Skeletal muscle tissue (tissue), 4 donors: ENCODE measurements around the gene BOK. TPM values are rescaled to one million over a fixed set of nuclear protein-coding genes. Genes with fewer than 3 reads are reported as not detected.
"Not testable (repeated sequence)": the region's sequence is repeated elsewhere in the genome, so short reads cannot be mapped to it uniquely, and the experiment has no call there.

Experiments used
- H3K27ac ChIP-seq: one replicate; pipeline ENCODE4 v1.7.0; 2013; ENCODE audit warnings: mild to moderate bottlenecking, low read depth, low read length, inconsistent platforms
- H3K27me3 ChIP-seq, 3 donors: one replicate each; pipeline ENCODE4 v1.7.0; 2013; ENCODE audit warnings: low read length in 3 of 3; ENCODE audit not compliant: control insufficient read depth in 3 of 3, insufficient read depth in 3 of 3
- H3K36me3 ChIP-seq, 3 donors: one replicate each; pipeline ENCODE4 v1.7.0; 2013; ENCODE audit warnings: low read length in 3 of 3; ENCODE audit not compliant: control insufficient read depth in 3 of 3, insufficient read depth in 3 of 3
- H3K4me1 ChIP-seq, 3 donors: one replicate each; pipeline ENCODE4 v1.7.0; 2013; ENCODE audit warnings: low read length in 3 of 3, mild to moderate bottlenecking in 3 of 3; ENCODE audit not compliant: control insufficient read depth in 3 of 3, insufficient read depth in 3 of 3
- H3K4me3 ChIP-seq, 3 donors: one replicate each; pipeline ENCODE4 v1.7.0; 2013; ENCODE audit warnings: low read length in 3 of 3
- H3K9ac ChIP-seq, 3 donors: one replicate each; pipeline ENCODE4 v1.7.0; 2013; ENCODE audit warnings: low read length in 3 of 3, mild to moderate bottlenecking in 3 of 3, moderate library complexity in 2 of 3, low read depth in 1 of 3
- H3K9me3 ChIP-seq, 3 donors: one replicate each; pipeline ENCODE4 v1.7.0; 2013; ENCODE audit warnings: low read length in 3 of 3; ENCODE audit not compliant: control insufficient read depth in 3 of 3
- total RNA-seq: library from RNA; depleted of rRNA; stranded (reverse); fragments of >200 nt; gene quantifications from one replicate; pipeline ENCODE4 v1.2.3, GENCODE V29; 2014
- donor health status: Osteomylitis.

BOK gene
- total RNA-seq, 1 donor from 2014 or later: 25.1 TPM

DNA sequence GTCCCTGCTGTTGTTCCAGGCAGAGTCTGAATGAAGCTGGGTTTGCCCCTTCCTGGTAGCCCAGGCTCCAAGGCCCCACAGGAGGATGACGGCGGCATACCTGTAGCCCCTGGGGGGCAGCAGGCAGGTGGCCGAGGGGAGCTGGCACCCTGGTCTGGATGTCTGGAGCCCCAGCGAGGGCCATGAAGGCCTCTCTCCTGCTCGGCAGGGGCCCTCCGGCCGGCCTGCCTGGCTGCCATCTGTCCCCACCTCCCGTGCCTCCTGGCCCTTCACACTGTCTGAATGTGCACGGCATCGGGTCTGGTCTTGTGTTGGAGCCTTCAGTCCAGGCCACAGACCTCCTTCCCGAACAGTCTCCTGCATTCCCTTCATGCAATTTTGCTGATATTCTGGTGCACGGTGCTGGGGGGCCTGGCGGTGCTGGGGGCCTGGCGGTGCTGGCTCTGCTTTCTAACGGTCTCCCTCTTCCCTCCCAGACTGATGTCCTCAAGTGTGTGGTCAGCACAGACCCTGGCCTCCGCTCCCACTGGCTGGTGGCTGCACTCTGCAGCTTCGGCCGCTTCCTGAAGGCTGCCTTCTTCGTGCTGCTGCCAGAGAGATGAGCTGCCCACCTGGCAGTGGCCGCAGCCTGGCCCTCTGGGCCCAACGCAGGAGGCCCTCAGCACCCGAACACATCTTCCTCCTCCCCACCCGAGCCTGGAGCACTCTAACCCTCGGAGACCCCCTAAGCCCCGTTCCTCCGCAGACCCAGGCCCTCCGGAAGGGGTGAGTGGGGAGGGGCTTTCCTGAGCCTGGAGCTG, 13.5 kb downstream of the BOK start:
- Histone ChIP-seq H3K9ac (no peak overlapping the region), H3K9me3 (no peaks in the 10 kb centered on the region), H3K36me3 (peaks cover 5 to 9% (median 6%) of the 10 kb centered on the region in 3 donors), H3K27me3 (no peaks in the 10 kb centered on the region), H3K27ac (no peak overlapping the region), H3K4me3 (no peak overlapping the region), H3K4me1 (peaks cover 0 to 2% (median 0%) of the 10 kb centered on the region in 3 donors)

- not testable (repeated sequence) for H3K36me3 ChIP-seq, H3K27ac ChIP-seq, H3K4me1 ChIP-seq, H3K9ac ChIP-seq, H3K27me3 ChIP-seq, H3K9me3 ChIP-seq, H3K4me3 ChIP-seq
Measured at GRCh38 chr2:241572915-241573651, 14.5 kb downstream of the BOK start.

DNA sequence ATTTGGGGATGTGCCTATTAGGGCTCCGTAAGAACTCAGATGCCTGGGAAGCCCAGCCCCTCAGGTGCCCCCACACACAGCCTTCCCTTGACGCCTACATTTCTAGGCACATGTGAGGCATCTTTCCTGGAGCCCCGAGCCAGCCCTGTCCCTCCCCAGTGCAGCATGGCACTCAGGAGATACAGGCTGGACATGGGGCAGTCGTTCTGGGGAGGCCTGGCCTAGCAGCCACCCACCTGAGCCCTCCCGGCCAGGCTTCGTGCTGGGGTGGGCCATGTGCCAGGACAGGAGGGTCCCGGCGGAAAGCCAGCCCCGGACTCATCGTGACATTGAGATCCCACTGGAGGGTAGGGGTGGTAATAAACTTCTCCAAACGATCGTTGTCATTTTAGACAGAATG, 15.2 kb downstream of the BOK start:
- no peak overlapping the region for H3K27ac ChIP-seq
- peaks cover 0 to 2% (median 0%) of the 10 kb centered on the region in 3 donors for H3K4me1 ChIP-seq
- no peak overlapping the region for H3K4me3 ChIP-seq

GRCh38 chr2:241574911-241575623, 16.5 kb downstream of the BOK start:
- H3K36me3 ChIP-seq: peaks cover 5 to 9% (median 6%) of the 10 kb centered on the region in 3 donors
- H3K27ac ChIP-seq: no peak overlapping the region

More for the DNA sequence above, 15.2 kb downstream of the BOK start:
- Histone ChIP-seq H3K27me3 (no peaks in the 10 kb centered on the region), H3K9me3 (no peaks in the 10 kb centered on the region), H3K9ac (no peak overlapping the region), H3K36me3 (peaks cover 5 to 9% (median 6%) of the 10 kb centered on the region in 3 donors)

DNA sequence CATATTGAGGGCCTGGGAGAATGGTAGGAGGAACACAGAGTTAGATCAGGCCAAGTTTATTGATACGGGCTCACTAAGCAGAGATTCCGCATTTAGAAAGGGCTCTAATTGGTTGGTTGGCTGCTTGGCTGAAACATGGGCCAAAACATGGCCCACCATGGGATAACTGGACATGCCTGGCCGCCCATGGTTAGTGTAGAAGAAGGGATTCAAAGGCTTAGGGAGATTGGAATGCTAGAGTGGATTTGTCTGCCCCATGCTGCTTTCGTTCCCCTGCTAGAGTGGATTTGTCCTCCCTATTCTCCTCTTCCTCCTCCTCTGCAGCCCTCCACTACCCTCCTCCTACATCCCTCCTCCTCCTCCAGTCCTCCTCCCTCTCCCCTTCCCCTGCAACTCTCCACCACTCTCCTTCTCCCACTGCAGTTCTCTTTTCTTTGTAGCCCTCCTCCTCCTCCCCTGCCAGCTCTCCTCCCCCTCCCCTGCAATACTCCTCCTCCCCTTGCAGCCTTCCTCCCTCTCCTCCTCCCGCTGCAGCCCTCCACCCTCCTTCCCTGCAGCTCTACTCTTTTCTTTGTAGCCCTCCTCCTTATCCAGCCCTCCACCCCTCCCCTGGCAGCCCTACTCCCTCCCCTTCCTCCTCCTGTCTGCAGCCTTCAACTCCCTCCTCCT, 17.2 kb downstream of the BOK start:
- Histone ChIP-seq H3K9ac (no peak overlapping the region), H3K36me3 (peaks cover 5 to 9% (median 6%) of the 10 kb centered on the region in 3 donors), H3K27ac (no peak overlapping the region), H3K27me3 (no peaks in the 10 kb centered on the region), H3K9me3 (no peaks in the 10 kb centered on the region), H3K4me3 (no peak overlapping the region), H3K4me1 (peaks cover 0 to 2% (median 0%) of the 10 kb centered on the region in 3 donors)

More at GRCh38 chr2:241574911-241575623, 16.5 kb downstream of the BOK start:
- no peaks in the 10 kb centered on the region for H3K9me3 ChIP-seq
- H3K4me3 ChIP-seq: no peak overlapping the region
- H3K27me3 ChIP-seq: no peaks in the 10 kb centered on the region
- H3K9ac ChIP-seq: no peak overlapping the region
- peaks cover 0 to 2% (median 0%) of the 10 kb centered on the region in 3 donors for H3K4me1 ChIP-seq

GRCh38 chr2:241576293-241576654, 17.7 kb downstream of the BOK start:
- Histone ChIP-seq H3K4me1 (peaks cover 0 to 2% (median 0%) of the 10 kb centered on the region in 3 donors), H3K9ac (no peak overlapping the region), H3K27me3 (no peaks in the 10 kb centered on the region), H3K9me3 (no peaks in the 10 kb centered on the region), H3K36me3 (peaks cover 5 to 9% (median 6%) of the 10 kb centered on the region in 3 donors), H3K27ac (no peak overlapping the region), H3K4me3 (no peak overlapping the region)

DNA sequence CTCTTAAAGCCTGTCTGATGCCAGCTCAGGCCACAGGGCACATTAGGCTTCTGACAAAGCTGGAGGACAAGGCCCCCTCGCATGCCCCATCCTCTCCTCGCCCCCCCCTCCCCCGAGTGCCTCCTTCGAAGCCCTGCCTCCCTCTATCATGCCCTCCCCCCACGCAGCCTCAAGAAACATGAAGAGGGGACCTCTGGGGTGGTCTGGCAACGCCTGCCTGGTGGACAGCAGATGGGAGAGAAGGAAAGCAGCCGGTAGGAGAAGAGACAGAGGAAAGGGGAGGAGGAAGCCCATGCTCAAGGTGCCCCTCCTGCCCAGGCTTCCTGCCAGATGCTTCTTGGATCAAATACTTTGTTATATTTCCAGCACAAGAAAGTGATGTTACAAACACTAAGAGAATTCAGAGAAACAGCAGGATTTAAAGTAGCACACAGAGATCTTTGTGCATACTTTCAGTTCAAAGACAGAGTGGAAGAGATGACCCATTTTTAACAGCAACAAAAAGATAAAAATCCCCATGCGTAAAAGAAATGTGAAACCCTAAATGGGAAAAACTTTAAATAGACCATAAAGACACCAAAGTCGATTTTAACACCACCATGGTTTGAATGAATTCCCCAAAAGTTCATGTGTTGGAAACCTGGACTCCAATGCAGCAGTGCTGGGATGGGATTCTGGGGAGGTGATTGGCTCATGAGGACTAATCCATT, 19.0 kb downstream of the BOK start:
- Histone ChIP-seq H3K4me1 (no peaks in the 10 kb centered on the region), H3K27ac (no peak overlapping the region), H3K27me3 (no peaks in the 10 kb centered on the region), H3K4me3 (no peak overlapping the region), H3K36me3 (peaks cover 10 to 17% (median 15%) of the 10 kb centered on the region in 3 donors), H3K9me3 (no peaks in the 10 kb centered on the region), H3K9ac (no peak overlapping the region)

GRCh38 chr2:241579281-241579680, 20.7 kb downstream of the BOK start:
- Histone ChIP-seq H3K4me3 (no peak overlapping the region), H3K27ac (no peak overlapping the region), H3K9ac (no peak overlapping the region), H3K27me3 (no peaks in the 10 kb centered on the region), H3K4me1 (no peaks in the 10 kb centered on the region), H3K9me3 (peaks cover 0 to 2% (median 0%) of the 10 kb centered on the region in 3 donors), H3K36me3 (peaks cover 23 to 31% (median 23%) of the 10 kb centered on the region in 3 donors)

DNA sequence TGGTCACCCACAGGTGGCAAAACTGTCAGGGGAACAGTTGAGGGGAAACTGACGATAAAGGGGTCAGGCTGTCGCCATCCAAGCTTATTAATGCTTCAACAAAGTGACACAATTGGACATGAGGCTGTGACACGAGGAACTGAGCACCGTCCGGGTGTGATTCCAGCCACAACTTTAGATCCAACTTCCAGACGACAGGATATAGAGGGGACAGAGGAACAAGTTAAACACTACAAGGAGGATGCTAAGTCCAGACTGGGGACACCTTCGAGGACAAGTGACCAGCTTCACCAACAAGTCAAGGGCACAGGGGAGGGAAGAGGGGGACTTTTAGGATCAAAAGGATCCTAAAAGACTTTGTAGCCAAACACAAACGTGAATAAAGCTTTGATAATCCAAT, 23.8 kb downstream of the BOK start:
- peaks cover 2 to 13% (median 3%) of the 10 kb centered on the region in 3 donors for H3K9me3 ChIP-seq
- no peaks in the 10 kb centered on the region for H3K27me3 ChIP-seq
- H3K9ac ChIP-seq: no peak overlapping the region
- peaks cover 28 to 37% (median 28%) of the 10 kb centered on the region in 3 donors for H3K36me3 ChIP-seq
- no peak overlapping the region for H3K27ac ChIP-seq
- no peak overlapping the region for H3K4me3 ChIP-seq
- H3K4me1 ChIP-seq: no peaks in the 10 kb centered on the region
